ENCODE measurements around the gene CRIP1. TPM values are rescaled to one million over a fixed set of nuclear protein-coding genes. Genes with fewer than 3 reads are reported as not detected.

The CRIP1 gene
- total RNA-seq, 1 experiment from 2014 or later, result 6.9 TPM

GRCh38 chr14:105494606-105494929 lies 7.9 kb downstream of the CRIP1 start:
- H3K4me2 ChIP-seq (ENCODE audit: insufficient read depth, insufficient read length, low read length), result no peak overlapping the region
- no peak overlapping the region for H2BK20ac ChIP-seq (ENCODE audit: low read depth, low read length, poor library complexity, severe bottlenecking)
- no peak overlapping the region for H3K27ac ChIP-seq (ENCODE audit: insufficient read length, low read depth, low read length)
- H3K4ac ChIP-seq (ENCODE audit: low read depth, low read length), result no peak overlapping the region
- no peak overlapping the region for H2BK5ac ChIP-seq (ENCODE audit: insufficient read length, low read length)
- H3K27me3 Mint-ChIP-seq (ENCODE audit: low read depth), result peaks cover under 1% of the 10 kb centered on the region
- no peak overlapping the region for H2BK12ac ChIP-seq (ENCODE audit: insufficient read length, low read depth, low read length)
- no peaks in the 10 kb centered on the region for H3K79me2 ChIP-seq (ENCODE audit: insufficient read depth, low read length)
- no peaks in the 10 kb centered on the region for H3K9me3 ChIP-seq (ENCODE audit: control insufficient read depth, low read depth, low read length)
- peaks cover under 1 to 8% of the 10 kb centered on the region in 2 experiments for H3K4me1 Mint-ChIP-seq
- no peak overlapping the region for H2AFZ ChIP-seq (ENCODE audit: low read length)
- no peak overlapping the region; a peak in 1 of 7 replicates for H3K27ac Mint-ChIP-seq
- H3K36me3 Mint-ChIP-seq (ENCODE audit: insufficient read depth in 1 of 3, low read depth in 3 of 3), result peaks cover 0 to 5% (median 0%) of the 10 kb centered on the region in 3 experiments; a peak in 3 of 7 replicates
- no peak for TF ChIP-seq CTCF (conservative IDR thresholded peaks at IDR 0.05)
- no peaks in the 10 kb centered on the region for H3K79me1 ChIP-seq (ENCODE audit: insufficient read depth, low read depth, low read length, poor library complexity, severe bottlenecking)
- H3K14ac ChIP-seq (ENCODE audit: insufficient read depth, low read length), result no peak overlapping the region
- no peak overlapping the region for H3K9ac ChIP-seq (ENCODE audit: extremely low read depth, insufficient read length, low read length)
- H4K8ac ChIP-seq (replicated peaks; ENCODE audit: insufficient read length, low read depth, low read length), result no peak overlapping the region
- peaks cover 0 to 4% of the 10 kb centered on the region in 2 experiments; a peak in 1 of 5 replicates for H3K9me3 Mint-ChIP-seq
- H4K91ac ChIP-seq (ENCODE audit: insufficient read length, low read depth, low read length), result no peak overlapping the region
- peaks cover 3% of the 10 kb centered on the region for H3K23me2 ChIP-seq (ENCODE audit: insufficient read length, low read depth, low read length, poor library complexity, severe bottlenecking)
- H2BK15ac ChIP-seq (ENCODE audit: low read depth, low read length), result no peak overlapping the region
- no CpG with 5 or more reads among the region's 6 CpGs for WGBS (ENCODE audit: extremely low coverage, insufficient read length, low lambda C conversion rate)
- no peak overlapping the region for H3K18ac ChIP-seq (ENCODE audit: insufficient read length, low read depth, low read length)
- H3K23ac ChIP-seq (ENCODE audit: insufficient read length, low read depth, low read length), result no peak overlapping the region
- no peak overlapping the region for H2BK120ac ChIP-seq (ENCODE audit: low read depth, low read length, poor library complexity, severe bottlenecking)
- H3K4me1 ChIP-seq (ENCODE audit: insufficient read depth, low read length), result no peaks in the 10 kb centered on the region
- H3K27me3 ChIP-seq (ENCODE audit: insufficient read depth, low read length), result no peaks in the 10 kb centered on the region
- H4K20me1 ChIP-seq (ENCODE audit: control insufficient read depth, insufficient read depth, insufficient read length), result no peaks in the 10 kb centered on the region
- H2AK5ac ChIP-seq (ENCODE audit: insufficient read length, low read length), result no peak overlapping the region
- H3K56ac ChIP-seq (ENCODE audit: insufficient read length, low read depth, low read length), result no peak overlapping the region
- no peak for DNase-seq
- no peak overlapping the region for H3T11ph ChIP-seq (ENCODE audit: low read length)
- no peak overlapping the region for H3K4me3 Mint-ChIP-seq
- H4K5ac ChIP-seq (ENCODE audit: insufficient read length, low read depth, low read length), result no peak overlapping the region
